Measurements from ENCODE around the gene CDK18.
A peak's percentile ranks its signal among the peaks of the same experiment; 100 is the strongest.

Gene CDK18

DNA sequence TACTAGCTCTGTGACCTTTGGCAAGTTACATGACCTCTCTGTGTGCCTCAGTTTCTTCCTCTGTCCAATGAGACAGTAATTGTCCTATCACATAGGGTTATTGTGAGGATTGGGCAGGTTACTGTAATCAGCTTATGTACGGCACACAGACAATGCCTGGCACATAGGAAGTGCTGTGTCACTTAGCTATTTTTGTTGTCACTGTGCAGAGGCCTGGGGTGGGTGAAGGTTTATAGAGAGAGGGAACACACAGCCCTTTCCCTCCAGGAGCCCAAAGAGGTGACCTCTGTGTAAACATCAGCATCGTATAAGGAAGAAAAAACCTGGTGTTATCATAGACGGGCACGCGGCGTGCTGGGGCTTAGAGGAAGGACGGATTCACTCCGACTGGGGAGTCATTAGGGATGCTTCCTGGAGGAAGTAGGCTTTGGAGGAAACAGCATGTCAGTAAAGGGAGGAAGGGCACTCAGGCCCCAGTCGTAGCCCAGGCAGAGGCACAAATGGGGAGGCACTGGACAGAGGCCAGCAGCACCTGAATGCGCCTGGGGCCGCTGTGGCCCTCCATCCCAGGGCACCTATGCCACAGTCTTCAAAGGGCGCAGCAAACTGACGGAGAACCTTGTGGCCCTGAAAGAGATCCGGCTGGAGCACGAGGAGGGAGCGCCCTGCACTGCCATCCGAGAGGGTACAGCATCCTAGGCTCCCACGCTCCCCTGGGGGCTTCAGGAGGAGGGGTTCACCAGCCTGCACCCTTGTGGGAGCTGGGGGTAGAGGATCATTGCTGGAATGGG, 21.2 kb downstream of the CDK18 start:
- no peak for DNase-seq

GRCh38 chr1:205526431-205526830, 22.0 kb downstream of the CDK18 start:
- no peak for DNase-seq

DNA sequence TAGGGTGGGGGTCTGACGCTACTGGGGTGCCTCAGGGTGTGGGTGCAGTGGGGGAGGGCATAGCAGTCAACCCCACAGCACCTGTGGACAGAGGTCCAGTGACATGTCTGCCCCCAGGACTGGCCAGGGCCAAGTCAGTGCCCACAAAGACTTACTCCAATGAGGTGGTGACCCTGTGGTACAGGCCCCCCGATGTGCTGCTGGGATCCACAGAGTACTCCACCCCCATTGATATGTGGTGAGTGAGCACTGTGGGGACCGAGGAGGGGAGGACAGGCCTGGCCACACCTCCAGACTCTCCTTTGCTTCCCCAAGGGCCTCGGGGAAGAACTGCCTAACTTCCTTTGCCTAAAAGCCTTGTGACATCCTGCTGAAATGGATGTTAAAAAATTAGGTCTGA, 23.5 kb downstream of the CDK18 start:
- no peak for DNase-seq

DNA sequence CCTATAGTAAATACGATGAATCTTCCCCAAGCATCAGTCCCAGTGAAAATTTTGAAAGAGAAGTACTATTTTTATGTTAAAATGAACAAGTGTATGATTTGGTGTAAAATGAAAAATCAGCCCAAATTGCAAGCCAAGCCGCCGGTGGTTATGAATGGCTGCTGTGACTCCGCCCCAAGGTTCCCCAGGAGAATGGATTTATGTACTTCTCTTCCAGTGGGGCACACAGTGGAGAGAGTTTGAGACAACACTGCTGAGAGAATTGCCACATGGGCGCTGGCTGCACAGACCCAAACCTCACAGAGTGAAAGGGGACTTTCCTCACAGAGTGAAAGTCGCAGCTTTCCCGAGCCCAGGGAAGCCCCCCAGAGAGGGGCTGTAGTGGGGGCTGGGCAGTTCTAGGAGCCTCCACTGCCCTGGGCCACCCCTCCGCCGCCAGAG, 24.0 kb downstream of the CDK18 start:
- no peak for DNase-seq

GRCh38 chr1:205528887-205529825, 24.7 kb downstream of the CDK18 start:
- peak; percentile 62 to 70 for DNase-seq

- no peak for DNase-seq
Observed at GRCh38 chr1:205530116-205530515, 25.6 kb downstream of the CDK18 start.

GRCh38 chr1:205531191-205532025, 26.9 kb downstream of the CDK18 start:
- DNase-seq = no peak

DNA sequence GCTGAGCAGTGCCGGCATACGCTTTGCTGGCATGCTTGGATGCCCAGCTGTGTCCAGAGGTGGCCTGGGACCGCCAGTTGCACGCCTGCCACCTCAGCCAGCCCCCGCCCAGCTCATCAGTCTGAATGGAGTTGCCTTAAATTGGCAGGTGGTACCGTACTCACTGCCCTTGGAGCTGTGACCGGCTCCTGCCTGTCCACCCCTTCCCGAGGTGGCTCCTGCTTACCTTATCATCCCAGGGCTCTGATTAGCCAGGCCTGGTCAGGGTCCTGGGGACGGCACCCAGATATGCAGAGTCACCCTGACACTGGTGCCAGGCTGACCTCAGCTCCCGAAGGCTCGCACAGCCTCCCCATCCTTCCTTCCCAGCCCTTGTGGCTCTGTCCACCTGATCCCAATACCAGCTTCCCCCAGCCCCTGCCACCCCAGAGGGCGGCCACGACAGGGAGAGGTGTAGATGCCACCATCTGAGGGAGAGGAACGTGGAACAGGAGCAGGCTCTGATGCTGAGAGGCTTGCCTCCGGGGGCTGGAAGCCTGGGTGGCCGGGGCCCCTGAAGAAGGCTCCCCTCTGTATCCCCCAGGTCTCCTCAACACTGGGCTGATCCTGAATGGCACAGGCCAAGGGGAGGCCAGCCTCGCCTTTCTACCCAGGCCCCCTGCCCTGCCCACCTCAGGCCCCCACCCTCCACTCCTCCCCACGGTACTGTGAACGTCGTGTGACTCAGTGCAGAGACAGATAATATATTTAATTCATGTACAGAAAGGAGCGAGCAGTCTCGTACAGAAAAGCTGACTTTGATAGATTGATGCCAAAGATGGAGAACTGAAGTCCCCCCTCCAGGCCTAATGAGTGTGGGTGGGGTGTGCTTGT, 27.8 kb downstream of the CDK18 start:
- no peak for DNase-seq

DNA sequence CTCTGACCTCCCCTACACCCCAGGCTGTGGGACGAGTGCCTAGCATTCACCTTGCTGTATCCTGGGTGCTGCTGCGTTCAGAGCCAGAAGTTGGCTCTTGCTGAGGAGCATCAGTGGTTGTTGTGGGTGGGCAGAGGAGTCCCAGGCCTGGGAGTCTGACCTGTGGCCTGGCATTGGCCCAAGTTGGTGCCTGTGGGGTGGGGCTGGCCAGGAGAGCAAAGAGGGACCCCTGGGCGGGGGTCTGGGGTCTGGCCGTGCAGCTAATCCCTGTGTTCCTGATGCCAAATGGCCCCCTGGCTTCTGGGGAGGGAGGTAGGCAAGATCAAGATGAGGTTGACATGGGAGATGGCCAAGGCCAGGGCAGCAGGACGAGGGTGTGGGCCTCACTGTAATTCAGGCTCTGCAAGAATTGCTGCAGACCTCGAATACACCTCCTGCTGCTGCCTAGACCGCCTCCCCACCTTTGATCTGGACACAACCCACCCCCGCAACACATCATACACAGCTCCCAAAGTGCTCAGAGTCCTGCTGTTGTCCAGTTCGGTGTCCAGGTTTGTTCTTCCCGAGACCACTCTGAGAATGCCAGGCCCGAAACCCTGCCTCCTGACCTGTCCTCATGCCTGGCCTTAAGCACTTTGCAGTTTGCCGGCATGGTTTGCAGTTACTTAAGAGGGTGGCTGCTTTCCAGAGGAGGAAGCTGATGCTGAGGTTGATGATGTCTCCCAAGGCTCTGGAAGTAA, 28.7 kb downstream of the CDK18 start:
- DNase-seq = no peak

DNA sequence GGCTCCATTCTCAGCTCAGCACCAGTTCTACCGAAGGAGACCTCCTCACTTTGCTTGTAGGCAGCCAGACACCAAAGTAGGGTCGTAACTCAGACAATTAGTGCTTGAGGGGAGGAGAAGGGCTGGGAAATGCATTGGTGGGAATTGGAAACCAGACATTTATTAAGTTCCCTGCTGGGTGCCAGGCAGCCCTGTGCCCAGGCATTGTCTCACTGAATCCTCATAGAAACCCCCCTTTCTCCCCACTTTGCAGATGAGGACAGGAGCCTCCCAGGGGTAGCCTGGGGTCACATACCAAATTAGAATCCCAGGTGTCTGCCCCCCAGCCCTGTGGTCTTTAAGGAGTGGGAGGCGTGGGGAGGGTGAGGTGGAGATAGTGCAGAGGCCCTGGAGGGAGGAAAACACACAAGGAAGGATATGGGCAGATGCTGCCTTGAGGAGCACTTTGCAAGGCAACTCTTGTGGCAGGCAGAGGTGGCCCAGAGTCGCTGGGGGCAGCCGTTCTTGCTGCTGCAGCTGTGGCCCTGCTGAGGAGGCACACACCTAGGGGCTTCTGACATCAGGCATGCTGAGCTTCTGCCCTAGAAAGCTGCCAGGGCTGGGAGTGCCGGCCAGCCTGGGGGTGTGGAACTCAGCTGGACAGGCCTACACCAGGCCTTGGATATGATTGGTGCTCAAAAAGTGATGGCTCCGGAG, 29.4 kb downstream of the CDK18 start:
- no peak for DNase-seq

GRCh38 chr1:205534444-205534985, 30.0 kb downstream of the CDK18 start:
- DNase-seq = no peak

- no peak for DNase-seq
Observed at GRCh38 chr1:205535096-205535495, 30.6 kb downstream of the CDK18 start.

- DNase-seq = no peak
Observed at GRCh38 chr1:205535866-205536758, 31.6 kb downstream of the CDK18 start.

GRCh38 chr1:205536759-205537361, 32.4 kb downstream of the CDK18 start:
- DNase-seq = no peak

- no peak for DNase-seq
Observed at GRCh38 chr1:205537386-205538018, 33.0 kb downstream of the CDK18 start.

GRCh38 chr1:205538235-205538840, 33.9 kb downstream of the CDK18 start:
- DNase-seq = no peak

DNA sequence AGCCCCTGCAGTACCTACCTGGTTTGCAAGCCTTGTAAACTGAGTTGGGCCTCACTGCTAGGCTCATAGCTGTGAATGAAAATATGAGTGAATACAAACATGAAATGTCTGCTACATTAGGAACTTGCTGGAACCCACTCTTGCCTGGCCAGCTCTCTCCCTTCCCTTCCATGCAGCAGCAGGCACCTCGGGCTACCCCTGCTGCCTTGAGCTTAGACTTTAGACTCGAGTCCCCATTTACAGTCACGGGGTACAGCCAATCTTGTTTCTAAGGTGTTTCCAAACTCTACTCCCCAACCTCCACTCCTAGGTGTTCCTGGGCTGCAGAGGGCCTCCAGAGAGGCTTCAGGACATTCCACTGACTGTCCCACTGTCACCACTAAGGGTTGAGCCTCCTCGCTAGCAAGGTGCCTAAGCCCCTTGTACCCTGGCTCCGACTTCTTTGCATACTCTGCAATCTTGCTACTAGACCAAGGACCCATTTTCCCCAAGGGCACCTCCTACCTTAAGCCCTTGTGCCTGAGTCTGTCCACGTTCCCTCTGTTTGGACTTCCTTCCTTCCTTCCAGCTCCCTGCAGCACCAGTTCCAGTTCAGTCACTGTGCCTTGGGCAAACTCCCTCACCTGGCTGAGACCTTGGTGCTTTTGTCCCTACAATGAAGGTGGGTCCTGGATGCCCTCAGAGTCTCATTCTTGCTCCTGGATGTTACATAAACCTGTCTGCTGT, 36.9 kb downstream of the CDK18 start:
- DNase-seq = no peak
